ENCODE measurements around the gene KIAA0825. TPM values are rescaled to one million over a fixed set of nuclear protein-coding genes. Genes with fewer than 3 reads are reported as not detected.

The KIAA0825 gene
- total and polyA plus RNA-seq, 2 of the 8 experiments (the other 6 are each of a cell fraction or from before 2014, with no cell fraction given), result 0.60 to 1.0 TPM

DNA sequence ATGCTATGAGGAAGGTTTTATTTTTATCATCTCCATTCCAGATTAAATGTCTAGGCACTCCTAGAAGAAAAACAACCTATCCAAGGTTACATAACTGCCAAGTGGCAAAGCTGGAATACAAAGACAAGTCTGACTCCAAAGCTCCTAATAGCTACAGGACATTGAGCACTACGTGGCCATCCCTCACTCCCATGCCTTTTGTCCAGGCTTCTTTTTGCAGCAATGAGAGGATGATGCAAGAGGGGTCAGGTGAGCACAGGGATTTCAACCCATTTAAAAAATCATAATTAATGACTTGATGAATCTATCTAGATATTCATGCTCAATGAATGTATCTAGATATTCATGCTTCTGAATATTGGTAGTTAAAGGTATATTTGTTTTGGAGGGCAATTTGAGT lies 117.0 kb downstream of the KIAA0825 start (continued):
- TF ChIP-seq, protein P1, sequence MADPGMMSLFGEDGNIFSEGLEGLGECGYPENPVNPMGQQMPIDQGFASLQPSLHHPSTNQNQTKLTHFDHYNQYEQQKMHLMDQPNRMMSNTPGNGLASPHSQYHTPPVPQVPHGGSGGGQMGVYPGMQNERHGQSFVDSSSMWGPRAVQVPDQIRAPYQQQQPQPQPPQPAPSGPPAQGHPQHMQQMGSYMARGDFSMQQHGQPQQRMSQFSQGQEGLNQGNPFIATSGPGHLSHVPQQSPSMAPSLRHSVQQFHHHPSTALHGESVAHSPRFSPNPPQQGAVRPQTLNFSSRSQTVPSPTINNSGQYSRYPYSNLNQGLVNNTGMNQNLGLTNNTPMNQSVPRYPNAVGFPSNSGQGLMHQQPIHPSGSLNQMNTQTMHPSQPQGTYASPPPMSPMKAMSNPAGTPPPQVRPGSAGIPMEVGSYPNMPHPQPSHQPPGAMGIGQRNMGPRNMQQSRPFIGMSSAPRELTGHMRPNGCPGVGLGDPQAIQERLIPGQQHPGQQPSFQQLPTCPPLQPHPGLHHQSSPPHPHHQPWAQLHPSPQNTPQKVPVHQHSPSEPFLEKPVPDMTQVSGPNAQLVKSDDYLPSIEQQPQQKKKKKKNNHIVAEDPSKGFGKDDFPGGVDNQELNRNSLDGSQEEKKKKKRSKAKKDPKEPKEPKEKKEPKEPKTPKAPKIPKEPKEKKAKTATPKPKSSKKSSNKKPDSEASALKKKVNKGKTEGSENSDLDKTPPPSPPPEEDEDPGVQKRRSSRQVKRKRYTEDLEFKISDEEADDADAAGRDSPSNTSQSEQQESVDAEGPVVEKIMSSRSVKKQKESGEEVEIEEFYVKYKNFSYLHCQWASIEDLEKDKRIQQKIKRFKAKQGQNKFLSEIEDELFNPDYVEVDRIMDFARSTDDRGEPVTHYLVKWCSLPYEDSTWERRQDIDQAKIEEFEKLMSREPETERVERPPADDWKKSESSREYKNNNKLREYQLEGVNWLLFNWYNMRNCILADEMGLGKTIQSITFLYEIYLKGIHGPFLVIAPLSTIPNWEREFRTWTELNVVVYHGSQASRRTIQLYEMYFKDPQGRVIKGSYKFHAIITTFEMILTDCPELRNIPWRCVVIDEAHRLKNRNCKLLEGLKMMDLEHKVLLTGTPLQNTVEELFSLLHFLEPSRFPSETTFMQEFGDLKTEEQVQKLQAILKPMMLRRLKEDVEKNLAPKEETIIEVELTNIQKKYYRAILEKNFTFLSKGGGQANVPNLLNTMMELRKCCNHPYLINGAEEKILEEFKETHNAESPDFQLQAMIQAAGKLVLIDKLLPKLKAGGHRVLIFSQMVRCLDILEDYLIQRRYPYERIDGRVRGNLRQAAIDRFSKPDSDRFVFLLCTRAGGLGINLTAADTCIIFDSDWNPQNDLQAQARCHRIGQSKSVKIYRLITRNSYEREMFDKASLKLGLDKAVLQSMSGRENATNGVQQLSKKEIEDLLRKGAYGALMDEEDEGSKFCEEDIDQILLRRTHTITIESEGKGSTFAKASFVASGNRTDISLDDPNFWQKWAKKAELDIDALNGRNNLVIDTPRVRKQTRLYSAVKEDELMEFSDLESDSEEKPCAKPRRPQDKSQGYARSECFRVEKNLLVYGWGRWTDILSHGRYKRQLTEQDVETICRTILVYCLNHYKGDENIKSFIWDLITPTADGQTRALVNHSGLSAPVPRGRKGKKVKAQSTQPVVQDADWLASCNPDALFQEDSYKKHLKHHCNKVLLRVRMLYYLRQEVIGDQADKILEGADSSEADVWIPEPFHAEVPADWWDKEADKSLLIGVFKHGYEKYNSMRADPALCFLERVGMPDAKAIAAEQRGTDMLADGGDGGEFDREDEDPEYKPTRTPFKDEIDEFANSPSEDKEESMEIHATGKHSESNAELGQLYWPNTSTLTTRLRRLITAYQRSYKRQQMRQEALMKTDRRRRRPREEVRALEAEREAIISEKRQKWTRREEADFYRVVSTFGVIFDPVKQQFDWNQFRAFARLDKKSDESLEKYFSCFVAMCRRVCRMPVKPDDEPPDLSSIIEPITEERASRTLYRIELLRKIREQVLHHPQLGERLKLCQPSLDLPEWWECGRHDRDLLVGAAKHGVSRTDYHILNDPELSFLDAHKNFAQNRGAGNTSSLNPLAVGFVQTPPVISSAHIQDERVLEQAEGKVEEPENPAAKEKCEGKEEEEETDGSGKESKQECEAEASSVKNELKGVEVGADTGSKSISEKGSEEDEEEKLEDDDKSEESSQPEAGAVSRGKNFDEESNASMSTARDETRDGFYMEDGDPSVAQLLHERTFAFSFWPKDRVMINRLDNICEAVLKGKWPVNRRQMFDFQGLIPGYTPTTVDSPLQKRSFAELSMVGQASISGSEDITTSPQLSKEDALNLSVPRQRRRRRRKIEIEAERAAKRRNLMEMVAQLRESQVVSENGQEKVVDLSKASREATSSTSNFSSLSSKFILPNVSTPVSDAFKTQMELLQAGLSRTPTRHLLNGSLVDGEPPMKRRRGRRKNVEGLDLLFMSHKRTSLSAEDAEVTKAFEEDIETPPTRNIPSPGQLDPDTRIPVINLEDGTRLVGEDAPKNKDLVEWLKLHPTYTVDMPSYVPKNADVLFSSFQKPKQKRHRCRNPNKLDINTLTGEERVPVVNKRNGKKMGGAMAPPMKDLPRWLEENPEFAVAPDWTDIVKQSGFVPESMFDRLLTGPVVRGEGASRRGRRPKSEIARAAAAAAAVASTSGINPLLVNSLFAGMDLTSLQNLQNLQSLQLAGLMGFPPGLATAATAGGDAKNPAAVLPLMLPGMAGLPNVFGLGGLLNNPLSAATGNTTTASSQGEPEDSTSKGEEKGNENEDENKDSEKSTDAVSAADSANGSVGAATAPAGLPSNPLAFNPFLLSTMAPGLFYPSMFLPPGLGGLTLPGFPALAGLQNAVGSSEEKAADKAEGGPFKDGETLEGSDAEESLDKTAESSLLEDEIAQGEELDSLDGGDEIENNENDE (IDR thresholded peaks at IDR 0.05; ENCODE audit: insufficient replicate concordance, low read length), result no peak
- no peak for TF ChIP-seq EP300 (IDR thresholded peaks at IDR 0.05; ENCODE audit: borderline replicate concordance in 1 of 2, low read depth in 2 of 2, low read length in 2 of 2)
- TF ChIP-seq CEBPB (IDR thresholded peaks at IDR 0.05; ENCODE audit: low read depth, low read length), result peak; percentile 11; the same call in 1 of the 2 replicates
